Neuron (in vitro differentiated cells): ENCODE results near the gene ZNF496.

Experiments used
- H2AFZ ChIP-seq: one replicate; pipeline ENCODE4 v1.6.1; 2013; ENCODE audit warnings: low read depth, mild to moderate bottlenecking, inconsistent platforms, low read length, moderate library complexity
- H3K27me3 ChIP-seq: one replicate; pipeline ENCODE4 v1.6.1; 2013; ENCODE audit warnings: low read length; ENCODE audit not compliant: insufficient read depth
- H3K36me3 ChIP-seq: one replicate; pipeline ENCODE4 v1.6.1; 2013; ENCODE audit warnings: low read length; ENCODE audit not compliant: insufficient read depth
- H3K4me1 ChIP-seq: one replicate; pipeline ENCODE4 v1.6.1; 2013; ENCODE audit warnings: low read length; ENCODE audit not compliant: insufficient read depth
- H3K4me3 ChIP-seq: 2 replicates; pipeline ENCODE4 v1.5.1; 2013; ENCODE audit warnings: mild to moderate bottlenecking, low read length, moderate library complexity
- H3K9me3 ChIP-seq: one replicate; pipeline ENCODE4 v1.6.1; 2013; ENCODE audit warnings: low read length

The ZNF496 gene

GRCh38 chr1:247303216-247303615 is 28.5 kb downstream of the ZNF496 start:
- Histone ChIP-seq H3K4me3 (no peak overlapping the region), H3K9me3 (no peaks in the 10 kb centered on the region), H3K36me3 (peaks cover 93% of the 10 kb centered on the region), H2AFZ (no peak overlapping the region), H3K27me3 (no peaks in the 10 kb centered on the region), H3K4me1 (peaks cover 3% of the 10 kb centered on the region)

DNA sequence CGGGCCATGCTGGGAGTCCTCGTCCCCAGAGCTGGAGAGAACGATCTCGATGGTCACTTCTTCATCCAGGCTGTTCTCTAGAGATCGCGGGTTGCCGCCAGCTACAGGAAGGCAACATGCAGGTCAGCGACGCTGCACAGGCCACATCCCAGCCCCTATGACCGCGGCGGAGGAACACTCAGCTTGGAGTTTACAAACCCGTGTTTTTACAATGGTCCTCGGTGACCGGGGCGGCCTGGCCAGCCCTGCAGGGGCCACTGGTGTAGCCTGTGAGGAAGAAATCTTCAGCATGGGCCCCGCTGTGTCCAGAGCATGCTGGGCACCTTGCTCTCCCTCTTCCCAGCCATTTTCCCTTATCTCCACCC is 30.5 kb downstream of the ZNF496 start:
- H3K4me1 ChIP-seq, result peaks cover 3% of the 10 kb centered on the region
- H3K4me3 ChIP-seq, result no peak overlapping the region
- no peak overlapping the region for H2AFZ ChIP-seq
- no peaks in the 10 kb centered on the region for H3K27me3 ChIP-seq
- no peaks in the 10 kb centered on the region for H3K9me3 ChIP-seq
- H3K36me3 ChIP-seq, result peaks cover 77% of the 10 kb centered on the region

DNA sequence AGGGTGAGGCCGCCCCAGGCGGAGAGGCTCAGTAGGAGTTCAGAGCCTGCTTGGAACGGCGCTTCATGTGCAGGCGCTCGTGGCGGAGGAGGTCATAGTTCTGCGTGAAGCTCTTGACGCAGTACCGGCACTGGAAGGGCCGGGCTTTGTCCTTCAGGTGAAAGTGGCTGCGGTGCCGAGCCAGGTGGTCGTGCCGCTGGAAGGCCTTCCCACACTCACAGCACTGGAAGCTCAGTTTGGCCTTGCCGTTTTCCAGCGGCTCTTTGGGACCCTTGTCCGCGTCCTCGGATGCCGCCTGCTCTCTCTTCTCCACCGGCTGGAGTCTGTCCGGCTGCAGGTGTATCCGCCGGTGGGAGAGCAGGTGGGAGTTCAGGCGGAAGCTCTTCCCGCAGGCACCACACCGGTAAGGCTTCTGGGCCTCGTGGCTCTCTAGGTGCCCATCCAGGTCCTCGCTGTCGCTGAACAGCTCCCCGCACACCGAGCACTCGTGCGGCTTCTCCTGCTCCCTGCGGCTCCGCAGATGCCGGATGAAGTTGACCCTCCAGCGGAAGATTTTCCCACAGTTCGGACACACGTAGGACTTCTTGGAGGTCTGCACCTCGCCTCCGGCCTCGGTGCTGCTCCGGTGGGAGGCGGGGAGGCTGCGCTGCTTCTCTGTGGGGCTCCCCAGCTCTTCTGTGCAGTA is 31.0 kb downstream of the ZNF496 start:
- no peaks in the 10 kb centered on the region for H3K27me3 ChIP-seq
- H3K4me1 ChIP-seq, result peaks cover 3% of the 10 kb centered on the region
- no peaks in the 10 kb centered on the region for H3K9me3 ChIP-seq
- H2AFZ ChIP-seq, result no peak overlapping the region
- H3K36me3 ChIP-seq, result peaks cover 72% of the 10 kb centered on the region
- H3K4me3 ChIP-seq, result no peak overlapping the region

- no peak overlapping the region for H3K4me3 ChIP-seq
- H3K36me3 ChIP-seq, result peaks cover 65% of the 10 kb centered on the region
- H2AFZ ChIP-seq, result no peak overlapping the region
- peaks cover 6% of the 10 kb centered on the region for H3K4me1 ChIP-seq
- H3K9me3 ChIP-seq, result no peaks in the 10 kb centered on the region
- no peaks in the 10 kb centered on the region for H3K27me3 ChIP-seq
These were observed 31.8 kb downstream of the ZNF496 start for GRCh38 chr1:247299723-247300381.

DNA sequence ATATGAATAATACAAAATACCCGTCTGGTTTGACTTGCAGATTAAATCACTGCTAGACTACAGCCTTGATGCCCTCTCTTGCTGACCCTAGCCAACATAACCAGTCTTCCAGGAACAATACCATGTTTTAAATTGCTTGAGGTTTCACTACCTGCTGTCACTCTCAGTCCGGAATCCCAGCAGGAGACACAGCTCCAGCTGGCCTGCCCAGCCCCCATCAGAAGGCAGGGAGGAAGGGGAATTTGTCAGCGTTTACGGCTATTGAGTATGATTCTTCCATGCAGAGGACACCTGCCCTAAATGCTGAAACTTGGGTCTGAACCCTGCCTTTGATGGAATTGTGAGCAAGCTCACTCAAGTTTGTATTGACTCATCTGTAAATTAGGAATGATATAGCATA is 33.0 kb downstream of the ZNF496 start:
- Histone ChIP-seq H3K4me1 (peaks cover 10% of the 10 kb centered on the region), H3K9me3 (no peaks in the 10 kb centered on the region), H3K27me3 (no peaks in the 10 kb centered on the region), H3K36me3 (peaks cover 55% of the 10 kb centered on the region), H3K4me3 (no peak overlapping the region), H2AFZ (no peak overlapping the region)

- H3K4me3 ChIP-seq, result no peak overlapping the region
- peaks cover 10% of the 10 kb centered on the region for H3K4me1 ChIP-seq
- peaks cover 49% of the 10 kb centered on the region for H3K36me3 ChIP-seq
These were observed 33.6 kb downstream of the ZNF496 start for GRCh38 chr1:247298124-247298481.

DNA sequence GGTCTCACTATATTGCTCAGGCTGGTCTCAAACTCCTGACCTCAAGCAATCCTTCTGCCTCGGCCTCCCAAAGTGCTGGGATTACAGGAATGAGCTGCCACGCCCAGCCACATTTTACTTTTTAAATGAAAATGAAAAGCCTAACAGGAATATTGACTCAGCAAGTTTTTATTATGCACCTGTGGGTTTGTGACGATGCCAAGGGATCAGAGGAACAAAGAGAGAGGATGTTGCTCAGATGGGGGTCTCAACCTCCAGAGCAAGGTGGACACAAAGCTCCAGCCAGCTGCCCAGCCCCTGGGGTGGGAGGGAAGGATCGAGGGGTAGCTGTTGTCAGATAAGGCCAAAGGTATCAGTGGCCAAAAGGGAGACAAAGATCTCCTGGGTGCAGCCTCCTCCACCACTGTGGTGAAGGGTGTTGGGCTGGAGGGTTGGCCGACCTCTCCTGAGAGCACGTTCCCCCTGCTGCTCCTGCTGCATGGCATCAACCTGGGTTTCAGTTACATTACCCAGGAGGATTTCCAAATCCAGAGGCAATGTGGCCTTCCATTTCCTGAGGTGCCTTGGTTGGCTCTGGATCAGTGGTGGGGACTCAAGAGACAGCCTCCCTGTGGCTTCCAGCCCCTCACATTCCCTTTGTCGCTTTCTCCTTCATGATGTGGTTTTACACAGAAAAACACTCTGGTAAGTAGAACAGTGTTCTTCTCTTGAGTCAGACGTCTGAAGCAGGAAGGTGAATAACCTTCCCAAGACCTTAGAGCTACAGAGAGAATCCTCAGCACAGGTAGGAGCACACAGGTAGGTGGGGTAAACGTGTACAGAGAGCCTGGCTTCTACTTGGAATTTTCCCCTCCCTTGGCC is 34.2 kb downstream of the ZNF496 start:
- H3K9me3 ChIP-seq, result no peaks in the 10 kb centered on the region
- H3K36me3 ChIP-seq, result peaks cover 43% of the 10 kb centered on the region
- H3K4me1 ChIP-seq, result peaks cover 10% of the 10 kb centered on the region
- no peak overlapping the region for H2AFZ ChIP-seq
- no peak overlapping the region for H3K4me3 ChIP-seq
- H3K27me3 ChIP-seq, result no peaks in the 10 kb centered on the region

More at GRCh38 chr1:247298124-247298481, 33.6 kb downstream of the ZNF496 start:
- H3K27me3 ChIP-seq, result no peaks in the 10 kb centered on the region
- no peaks in the 10 kb centered on the region for H3K9me3 ChIP-seq
- no peak overlapping the region for H2AFZ ChIP-seq

DNA sequence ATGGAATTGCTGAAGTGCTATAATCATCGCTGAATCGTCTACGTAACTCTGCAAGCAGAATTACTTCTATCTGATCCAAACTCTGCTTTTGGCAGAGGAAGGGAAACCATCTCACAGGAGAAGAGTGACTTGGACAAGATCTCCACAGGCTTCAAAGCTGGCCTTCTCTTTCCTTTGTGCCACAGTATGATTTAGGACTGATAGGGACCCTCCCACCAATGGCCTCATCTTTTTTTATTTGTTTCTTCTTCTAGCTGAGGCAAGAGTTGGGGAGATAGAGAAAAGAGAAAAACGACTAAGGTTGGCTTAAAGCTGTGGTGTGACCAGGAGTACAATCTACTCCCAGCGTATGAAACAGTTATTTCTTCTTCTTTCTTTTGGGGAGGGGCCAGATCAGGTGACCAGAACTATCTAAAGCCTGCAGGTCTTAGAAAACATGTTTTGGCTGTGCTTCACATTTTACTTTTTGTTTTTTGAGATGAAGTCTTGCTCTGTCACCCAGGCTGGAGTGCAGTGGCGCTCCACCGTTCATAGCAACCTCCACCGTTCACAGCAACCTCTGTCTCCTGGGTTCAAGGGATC is 35.0 kb downstream of the ZNF496 start:
- peaks cover 35% of the 10 kb centered on the region for H3K36me3 ChIP-seq
- no peak overlapping the region for H3K4me3 ChIP-seq
- no peaks in the 10 kb centered on the region for H3K27me3 ChIP-seq
- no peak overlapping the region for H2AFZ ChIP-seq
- H3K9me3 ChIP-seq, result no peaks in the 10 kb centered on the region
- peaks cover 10% of the 10 kb centered on the region for H3K4me1 ChIP-seq

- Histone ChIP-seq H3K4me3 (no peak overlapping the region), H3K27me3 (no peaks in the 10 kb centered on the region), H3K36me3 (peaks cover 26% of the 10 kb centered on the region), H3K4me1 (peaks cover 10% of the 10 kb centered on the region), H3K9me3 (no peaks in the 10 kb centered on the region), H2AFZ (no peak overlapping the region)
These were observed 35.9 kb downstream of the ZNF496 start for GRCh38 chr1:247295746-247296145.

DNA sequence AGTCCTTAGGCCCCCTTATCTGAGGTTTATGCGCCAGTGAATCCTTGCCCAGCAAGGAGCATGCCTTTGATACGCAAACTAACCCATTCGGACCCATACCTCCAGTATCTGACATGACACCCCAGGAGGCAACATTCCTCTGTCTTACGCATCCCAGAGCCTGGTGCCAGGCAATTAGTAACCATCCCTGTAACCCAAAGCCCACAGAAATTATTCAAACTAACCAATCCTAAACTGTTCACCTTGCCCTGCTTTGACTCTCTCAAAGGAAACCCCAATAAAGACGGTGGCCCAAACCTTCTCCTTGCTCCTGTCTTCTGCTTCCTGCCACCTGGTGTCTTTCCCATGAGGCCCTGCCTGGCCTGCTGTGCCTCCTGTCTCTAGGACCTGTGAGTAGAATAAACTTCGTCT is 36.4 kb downstream of the ZNF496 start:
- peaks cover 10% of the 10 kb centered on the region for H3K4me1 ChIP-seq
- H3K4me3 ChIP-seq, result no peak overlapping the region
- H3K27me3 ChIP-seq, result no peaks in the 10 kb centered on the region
- H3K36me3 ChIP-seq, result peaks cover 21% of the 10 kb centered on the region
- no peaks in the 10 kb centered on the region for H3K9me3 ChIP-seq
- no peak overlapping the region for H2AFZ ChIP-seq

DNA sequence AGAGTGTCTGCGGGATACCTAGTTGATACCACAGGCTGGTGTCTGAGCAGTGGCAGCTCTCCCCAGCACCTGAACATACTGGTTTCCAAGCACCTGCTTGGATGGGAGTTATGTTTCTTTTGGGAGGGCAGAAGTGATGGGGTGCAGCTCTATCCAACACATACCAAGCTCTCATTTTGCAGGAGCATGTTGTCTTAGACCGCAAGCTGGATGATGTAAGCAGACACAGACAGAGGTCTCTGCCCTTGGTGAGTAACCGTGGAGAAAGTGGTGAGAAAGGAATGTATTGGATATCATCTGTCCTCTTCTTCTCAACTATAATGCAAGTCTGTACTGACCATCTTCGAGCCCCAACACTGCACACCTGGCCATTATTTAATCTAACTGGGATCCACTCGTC is 37.4 kb downstream of the ZNF496 start:
- no peaks in the 10 kb centered on the region for H3K27me3 ChIP-seq
- H3K4me3 ChIP-seq, result no peak overlapping the region
- H3K36me3 ChIP-seq, result peaks cover 12% of the 10 kb centered on the region
- no peak overlapping the region for H2AFZ ChIP-seq
- H3K9me3 ChIP-seq, result no peaks in the 10 kb centered on the region
- peaks cover 10% of the 10 kb centered on the region for H3K4me1 ChIP-seq

GRCh38 chr1:247293047-247293446 is 38.6 kb downstream of the ZNF496 start:
- Histone ChIP-seq H3K4me1 (peaks cover 7% of the 10 kb centered on the region), H3K9me3 (no peaks in the 10 kb centered on the region), H3K27me3 (no peaks in the 10 kb centered on the region), H3K36me3 (peaks cover 4% of the 10 kb centered on the region), H2AFZ (no peak overlapping the region), H3K4me3 (no peak overlapping the region)
